ENCODE results near the gene COMT. TPM values are rescaled to one million over a fixed set of nuclear protein-coding genes. Genes with fewer than 3 reads are reported as not detected.

COMT gene
- total and polyA plus RNA-seq, 2 of the 4 experiments (the other 2 are of a cell fraction), result 202 to 347 TPM

DNA sequence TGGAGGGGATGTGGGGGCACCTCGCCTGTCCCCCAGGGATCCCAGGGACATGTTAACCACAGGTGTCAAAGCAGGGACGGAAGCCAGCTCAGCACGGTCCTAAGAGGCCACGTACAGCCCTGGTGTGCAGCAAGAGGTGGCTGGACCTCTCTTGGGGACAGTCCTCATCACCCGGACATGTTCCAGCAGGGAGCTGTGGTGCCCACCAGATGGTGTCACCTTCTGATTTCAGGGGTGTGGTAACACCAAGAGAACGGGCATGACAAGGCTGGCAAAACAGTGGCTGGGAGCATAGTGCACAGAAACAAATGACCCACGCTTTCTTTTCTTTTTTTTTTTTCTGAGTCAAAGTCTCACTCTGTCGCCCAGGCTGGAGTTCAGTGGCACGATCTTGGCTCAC lies 25.6 kb upstream of the COMT start:
- H2BK120ac ChIP-seq (ENCODE audit: low read depth, low read length), result no peak overlapping the region
- no peak overlapping the region for H2BK20ac ChIP-seq (ENCODE audit: low read depth, low read length)
- TF ChIP-seq RFX5 (IDR thresholded peaks at IDR 0.05; ENCODE audit: low read depth, low read length), result no peak
- no peak for TF ChIP-seq FOS (IDR thresholded peaks at IDR 0.05; ENCODE audit: low read depth, low read length)
- no peak for TF ChIP-seq MXI1 (IDR thresholded peaks at IDR 0.05; ENCODE audit: borderline replicate concordance, low read depth, low read length)
- TF ChIP-seq NFE2L2 (IDR thresholded peaks at IDR 0.05; ENCODE audit: low read depth, low read length), result no peak
- TF ChIP-seq SMC3 (IDR thresholded peaks at IDR 0.05; ENCODE audit: low read depth, low read length), result no peak
- no peak for TF ChIP-seq MAFK (IDR thresholded peaks at IDR 0.05; ENCODE audit: low read depth, low read length)
- TF ChIP-seq MAZ (IDR thresholded peaks at IDR 0.05; ENCODE audit: borderline replicate concordance, low read depth, low read length), result no peak
- TF ChIP-seq CEBPB (IDR thresholded peaks at IDR 0.05; ENCODE audit: low read depth, low read length), result no peak
- no peak overlapping the region for H3K27ac ChIP-seq (ENCODE audit: insufficient read depth, low read length)
- H4K20me1 ChIP-seq (ENCODE audit: insufficient read depth, low read length), result no peaks in the 10 kb centered on the region
- no peak overlapping the region for H3K18ac ChIP-seq (ENCODE audit: low read depth, low read length)
- H3K9ac ChIP-seq (ENCODE audit: low read depth, low read length), result no peak overlapping the region
- H3K9me3 ChIP-seq (ENCODE audit: control insufficient read depth, insufficient read depth, low read length), result no peaks in the 10 kb centered on the region; the same call in 1 of the 2 replicates
- H3K14ac ChIP-seq (replicated peaks; ENCODE audit: low read depth, low read length), result no peak overlapping the region
- in situ Hi-C loops (cut with MboI; ENCODE audit: low sequenced_read_pairs), result no loop called here
- ATAC-seq (ENCODE audit: low read depth) (no peak), DNase-seq (no peak)
- intact Hi-C loops (cut with micrococcal nuclease), result no loop called here
- no peak overlapping the region for H3K4me3 ChIP-seq (ENCODE audit: insufficient read depth, low read depth, low read length)
- no peak overlapping the region for H3K56ac ChIP-seq (ENCODE audit: extremely low read depth, insufficient read depth, low read length)
- no peak overlapping the region for H4K8ac ChIP-seq (ENCODE audit: low read depth in 2 of 2, low read length in 2 of 2)
- peaks cover 4% of the 10 kb centered on the region; the same call in 1 of the 2 replicates for H3K9me1 ChIP-seq (ENCODE audit: insufficient read depth, low read length)
- H2AK5ac ChIP-seq (ENCODE audit: low read depth, low read length), result no peak overlapping the region
- BruUV-seq (replicated peaks), result no TSS peak
- no peak overlapping the region for H3K4me2 ChIP-seq (ENCODE audit: low read depth, low read length)
- POLR2A ChIA-PET (ENCODE audit: unreplicated experiment), result no interaction called here
- H2BK15ac ChIP-seq (ENCODE audit: low read depth, low read length), result no peak overlapping the region
- no peaks in the 10 kb centered on the region for H3K27me3 ChIP-seq (ENCODE audit: control insufficient read depth, insufficient read depth, low read length)
- H2AFZ ChIP-seq (replicated peaks; ENCODE audit: low read length, poor library complexity), result no peak overlapping the region
- WGBS, 2 experiments (ENCODE audit: extremely low coverage in 2 of 2, insufficient read length in 1 of 2), result 85% methylated on average over 5 of the region's 9 CpGs; no CpG with 5 or more reads in 1 of the 2 experiments
- dilution Hi-C loops (cut with HindIII; ENCODE audit: low sequenced_read_pairs, unreplicated experiment), result no loop called here
- no peaks in the 10 kb centered on the region for H3K79me1 ChIP-seq (ENCODE audit: low read depth in 1 of 2, low read length in 2 of 2)
- H3K23ac ChIP-seq (ENCODE audit: low read depth, low read length), result no peak overlapping the region
- H2AK9ac ChIP-seq (replicated peaks; ENCODE audit: low read depth, low read length, poor library complexity), result no peak overlapping the region
- CTCF ChIA-PET, result no interaction called here
- H4K91ac ChIP-seq (ENCODE audit: insufficient read depth, low read depth, low read length), result no peak overlapping the region
- no peaks in the 10 kb centered on the region for H3K4me1 ChIP-seq (ENCODE audit: control insufficient read depth, insufficient read depth, low read length)
- peaks cover 51% of the 10 kb centered on the region for H3K36me3 ChIP-seq (ENCODE audit: control insufficient read depth, insufficient read depth, low read length)
- H2BK5ac ChIP-seq (ENCODE audit: low read depth, low read length, poor library complexity, severe bottlenecking), result no peak overlapping the region
- H4K5ac ChIP-seq (ENCODE audit: low read depth, low read length), result no peak overlapping the region
- no peak overlapping the region for H3K4ac ChIP-seq (ENCODE audit: low read depth, low read length)
